Mammary epithelial cell (primary cell): ENCODE measurements around the gene PTPRM.

Experiments
- CTCF ChIP-seq, 2 donors: IDR thresholded peaks in 1 of 2; conservative IDR thresholded peaks in 1 of 2; 2 replicates each; pipeline ENCODE4 v1.5.1; 2011 to 2012; ENCODE audit warnings: inconsistent platforms in 2 of 2, low read length in 2 of 2, mild to moderate bottlenecking in 2 of 2, control low read depth in 1 of 2, low read depth in 1 of 2; ENCODE audit not compliant: insufficient read depth in 1 of 2; ENCODE audit errors: extremely low read depth in 1 of 2
- EZH2 ChIP-seq: IDR thresholded peaks from 2 replicates; pipeline ENCODE4 v1.6.1; 2012; ENCODE audit warnings: low read length, inconsistent platforms, borderline replicate concordance

GRCh38 chr18:8424917-8425725 is 858.0 kb downstream of the PTPRM start:
- TF ChIP-seq EZH2 (no peak), CTCF (conservative IDR thresholded peaks at IDR 0.05 in 1 of 2, IDR thresholded peaks at IDR 0.05 in 1 of 2; ENCODE audit: extremely low read depth in 1 of 2, insufficient read depth in 1 of 2, low read depth in 1 of 2, low read length in 2 of 2) (no peak)
